ENCODE data around the gene SRRM5. TPM values are rescaled to one million over a fixed set of nuclear protein-coding genes. Genes with fewer than 3 reads are reported as not detected.
A peak's percentile ranks its signal among the peaks of the same experiment; 100 is the strongest.

SRRM5 gene
- total and polyA plus RNA-seq, 2 experiments from 2014 or later: 0.08 TPM; not detected in 1

- TF ChIP-seq, protein P1, sequence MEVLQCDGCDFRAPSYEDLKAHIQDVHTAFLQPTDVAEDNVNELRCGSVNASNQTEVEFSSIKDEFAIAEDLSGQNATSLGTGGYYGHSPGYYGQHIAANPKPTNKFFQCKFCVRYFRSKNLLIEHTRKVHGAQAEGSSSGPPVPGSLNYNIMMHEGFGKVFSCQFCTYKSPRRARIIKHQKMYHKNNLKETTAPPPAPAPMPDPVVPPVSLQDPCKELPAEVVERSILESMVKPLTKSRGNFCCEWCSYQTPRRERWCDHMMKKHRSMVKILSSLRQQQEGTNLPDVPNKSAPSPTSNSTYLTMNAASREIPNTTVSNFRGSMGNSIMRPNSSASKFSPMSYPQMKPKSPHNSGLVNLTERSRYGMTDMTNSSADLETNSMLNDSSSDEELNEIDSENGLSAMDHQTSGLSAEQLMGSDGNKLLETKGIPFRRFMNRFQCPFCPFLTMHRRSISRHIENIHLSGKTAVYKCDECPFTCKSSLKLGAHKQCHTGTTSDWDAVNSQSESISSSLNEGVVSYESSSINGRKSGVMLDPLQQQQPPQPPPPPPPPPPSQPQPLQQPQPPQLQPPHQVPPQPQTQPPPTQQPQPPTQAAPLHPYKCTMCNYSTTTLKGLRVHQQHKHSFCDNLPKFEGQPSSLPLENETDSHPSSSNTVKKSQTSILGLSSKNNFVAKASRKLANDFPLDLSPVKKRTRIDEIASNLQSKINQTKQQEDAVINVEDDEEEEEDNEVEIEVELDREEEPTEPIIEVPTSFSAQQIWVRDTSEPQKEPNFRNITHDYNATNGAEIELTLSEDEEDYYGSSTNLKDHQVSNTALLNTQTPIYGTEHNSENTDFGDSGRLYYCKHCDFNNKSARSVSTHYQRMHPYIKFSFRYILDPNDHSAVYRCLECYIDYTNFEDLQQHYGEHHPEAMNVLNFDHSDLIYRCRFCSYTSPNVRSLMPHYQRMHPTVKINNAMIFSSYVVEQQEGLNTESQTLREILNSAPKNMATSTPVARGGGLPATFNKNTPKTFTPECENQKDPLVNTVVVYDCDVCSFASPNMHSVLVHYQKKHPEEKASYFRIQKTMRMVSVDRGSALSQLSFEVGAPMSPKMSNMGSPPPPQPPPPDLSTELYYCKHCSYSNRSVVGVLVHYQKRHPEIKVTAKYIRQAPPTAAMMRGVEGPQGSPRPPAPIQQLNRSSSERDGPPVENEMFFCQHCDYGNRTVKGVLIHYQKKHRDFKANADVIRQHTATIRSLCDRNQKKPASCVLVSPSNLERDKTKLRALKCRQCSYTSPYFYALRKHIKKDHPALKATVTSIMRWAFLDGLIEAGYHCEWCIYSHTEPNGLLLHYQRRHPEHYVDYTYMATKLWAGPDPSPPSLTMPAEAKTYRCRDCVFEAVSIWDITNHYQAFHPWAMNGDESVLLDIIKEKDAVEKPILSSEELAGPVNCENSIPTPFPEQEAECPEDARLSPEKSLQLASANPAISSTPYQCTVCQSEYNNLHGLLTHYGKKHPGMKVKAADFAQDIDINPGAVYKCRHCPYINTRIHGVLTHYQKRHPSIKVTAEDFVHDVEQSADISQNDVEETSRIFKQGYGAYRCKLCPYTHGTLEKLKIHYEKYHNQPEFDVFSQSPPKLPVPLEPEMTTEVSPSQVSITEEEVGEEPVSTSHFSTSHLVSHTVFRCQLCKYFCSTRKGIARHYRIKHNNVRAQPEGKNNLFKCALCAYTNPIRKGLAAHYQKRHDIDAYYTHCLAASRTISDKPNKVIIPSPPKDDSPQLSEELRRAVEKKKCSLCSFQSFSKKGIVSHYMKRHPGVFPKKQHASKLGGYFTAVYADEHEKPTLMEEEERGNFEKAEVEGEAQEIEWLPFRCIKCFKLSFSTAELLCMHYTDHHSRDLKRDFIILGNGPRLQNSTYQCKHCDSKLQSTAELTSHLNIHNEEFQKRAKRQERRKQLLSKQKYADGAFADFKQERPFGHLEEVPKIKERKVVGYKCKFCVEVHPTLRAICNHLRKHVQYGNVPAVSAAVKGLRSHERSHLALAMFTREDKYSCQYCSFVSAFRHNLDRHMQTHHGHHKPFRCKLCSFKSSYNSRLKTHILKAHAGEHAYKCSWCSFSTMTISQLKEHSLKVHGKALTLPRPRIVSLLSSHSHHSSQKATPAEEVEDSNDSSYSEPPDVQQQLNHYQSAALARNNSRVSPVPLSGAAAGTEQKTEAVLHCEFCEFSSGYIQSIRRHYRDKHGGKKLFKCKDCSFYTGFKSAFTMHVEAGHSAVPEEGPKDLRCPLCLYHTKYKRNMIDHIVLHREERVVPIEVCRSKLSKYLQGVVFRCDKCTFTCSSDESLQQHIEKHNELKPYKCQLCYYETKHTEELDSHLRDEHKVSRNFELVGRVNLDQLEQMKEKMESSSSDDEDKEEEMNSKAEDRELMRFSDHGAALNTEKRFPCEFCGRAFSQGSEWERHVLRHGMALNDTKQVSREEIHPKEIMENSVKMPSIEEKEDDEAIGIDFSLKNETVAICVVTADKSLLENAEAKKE (CRISPR knock-in tag; IDR thresholded peaks at IDR 0.05): no peak
- TF ChIP-seq ZNF114 (CRISPR knock-in tag; IDR thresholded peaks at IDR 0.05) (no peak), STAT1 (IDR thresholded peaks at IDR 0.05; ENCODE audit: unreplicated experiment) (no peak), JUNB (IDR thresholded peaks at IDR 0.05; ENCODE audit: unreplicated experiment) (no peak), CREB1 (CRISPR knock-in tag; IDR thresholded peaks at IDR 0.05; ENCODE audit: low read depth) (peak; percentile 92), POLR2AphosphoS5 (IDR thresholded peaks at IDR 0.05; ENCODE audit: low read depth) (peak; percentile 80)
- TF ChIP-seq, protein P2, sequence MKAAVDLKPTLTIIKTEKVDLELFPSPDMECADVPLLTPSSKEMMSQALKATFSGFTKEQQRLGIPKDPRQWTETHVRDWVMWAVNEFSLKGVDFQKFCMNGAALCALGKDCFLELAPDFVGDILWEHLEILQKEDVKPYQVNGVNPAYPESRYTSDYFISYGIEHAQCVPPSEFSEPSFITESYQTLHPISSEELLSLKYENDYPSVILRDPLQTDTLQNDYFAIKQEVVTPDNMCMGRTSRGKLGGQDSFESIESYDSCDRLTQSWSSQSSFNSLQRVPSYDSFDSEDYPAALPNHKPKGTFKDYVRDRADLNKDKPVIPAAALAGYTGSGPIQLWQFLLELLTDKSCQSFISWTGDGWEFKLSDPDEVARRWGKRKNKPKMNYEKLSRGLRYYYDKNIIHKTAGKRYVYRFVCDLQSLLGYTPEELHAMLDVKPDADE (IDR thresholded peaks at IDR 0.05): peak; percentile 57; the same call in 1 of the 2 replicates
Observed at GRCh38 chr19:43575156-43575950, 36.5 kb upstream of the SRRM5 start, which contains the start of the genes PINLYP and XRCC1 (continued).
